Erythroblast (primary cell): ENCODE data around the gene NRXN3.

Experiments
- GATA1 ChIP-seq: IDR thresholded peaks from 2 replicates; pipeline ENCODE4 v1.6.1; 2011; ENCODE audit warnings: low read depth, mild to moderate bottlenecking, control low read depth, low read length, moderate library complexity
- POLR2A ChIP-seq: IDR thresholded peaks from 2 replicates; pipeline ENCODE4 v1.6.1; 2011; ENCODE audit warnings: mild to moderate bottlenecking, low read length

- TF ChIP-seq POLR2A (no peak), GATA1 (no peak)
Observed at GRCh38 chr14:78248501-78249090, 78.4 kb downstream of the NRXN3 start.
